Hypothalamus (tissue), 51 donors: ENCODE results near the gene RAI14.

ENCODE experiments used
- DNase-seq, 51 donors: peaks; one replicate each; lab custom pipeline; 2025; lab: John Stamatoyannopoulos, UW

Gene RAI14

DNA sequence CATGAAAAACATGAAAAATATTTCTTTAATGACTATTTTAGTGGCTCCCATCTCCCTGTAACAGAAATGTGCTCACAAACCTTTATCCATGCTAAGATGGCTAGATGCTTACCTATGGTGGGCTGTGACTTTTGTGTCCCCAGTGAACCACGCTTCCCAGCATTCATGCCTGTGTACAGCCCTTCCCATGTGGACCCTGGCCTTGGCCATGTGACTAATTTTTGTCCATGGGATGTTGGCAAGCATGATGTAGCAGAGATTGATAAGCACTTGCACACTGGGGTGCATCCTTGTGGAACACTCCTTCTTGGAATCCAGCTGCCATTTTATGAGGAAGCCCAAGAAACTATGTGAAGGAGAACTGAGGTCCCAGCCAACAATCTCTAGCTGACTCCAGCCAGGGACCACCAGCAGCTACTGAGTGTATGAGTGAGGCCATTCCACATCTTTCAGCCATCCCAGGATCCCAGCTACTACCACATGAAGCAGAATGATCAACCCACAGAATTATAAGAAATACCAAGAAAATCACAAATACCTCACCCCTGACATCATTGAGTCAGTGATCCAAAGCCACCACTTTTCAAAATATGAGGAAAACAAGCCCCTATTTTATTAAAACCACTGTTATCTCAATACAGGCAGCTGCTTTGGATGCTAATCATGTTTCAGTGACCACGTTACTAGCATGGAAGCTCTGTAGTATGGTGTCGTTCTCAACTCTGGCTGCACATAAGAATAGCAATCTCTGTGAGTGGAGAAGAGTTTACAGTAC lies 16.1 kb upstream of the RAI14 start:
- no peak for DNase-seq

DNA sequence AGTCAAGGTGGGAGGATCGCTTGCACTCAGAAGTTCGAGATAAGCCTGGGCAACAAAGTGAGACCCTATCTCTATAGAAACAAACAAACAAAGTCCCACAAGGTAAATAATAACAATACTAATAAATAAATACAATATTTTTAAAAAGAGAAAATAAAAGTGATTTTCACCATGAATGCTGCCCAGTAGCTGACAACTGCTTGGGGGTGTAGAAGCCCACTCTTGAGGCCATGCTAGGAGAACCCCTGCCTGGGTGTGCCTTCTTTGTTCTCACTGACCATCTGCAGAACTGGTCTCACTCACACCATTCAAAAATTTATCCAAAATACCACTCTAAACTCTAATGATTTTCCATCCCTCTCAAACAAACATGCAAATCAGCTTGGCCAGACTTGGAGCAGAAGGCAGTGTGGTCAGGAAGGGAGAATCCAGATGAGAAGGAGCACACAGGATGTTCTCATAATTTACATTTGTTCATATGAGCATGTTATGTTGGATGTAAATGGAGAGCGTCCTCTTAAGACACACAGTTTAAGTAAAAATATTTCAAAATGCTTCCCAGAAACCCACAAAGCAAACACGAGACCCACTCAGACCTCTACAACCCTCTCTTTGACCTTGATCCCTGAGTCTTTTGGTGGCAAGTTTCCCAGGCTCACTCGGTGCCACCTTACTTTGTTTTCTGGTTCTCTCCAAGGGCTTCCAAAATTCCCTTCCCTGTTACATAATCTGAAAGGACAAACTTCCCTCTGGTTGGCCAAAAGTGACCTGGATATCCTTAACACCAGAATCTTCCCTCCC lies 7.9 kb upstream of the RAI14 start:
- no peak for DNase-seq

DNA sequence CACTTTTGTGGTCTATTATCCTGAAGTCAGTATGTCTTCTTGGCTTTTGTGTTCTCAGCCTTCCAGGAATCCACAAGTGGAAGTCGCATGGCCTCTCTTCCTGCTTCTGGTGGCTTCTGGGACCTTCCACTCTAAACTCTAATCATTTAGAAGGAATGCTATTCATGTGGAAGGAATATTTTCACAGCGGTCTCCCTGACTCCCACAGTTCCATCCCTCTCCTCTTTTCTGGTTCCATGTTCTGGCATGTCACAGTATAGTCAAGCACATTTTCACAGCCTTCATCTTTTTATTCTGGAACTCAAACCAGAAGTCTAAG lies 7.3 kb upstream of the RAI14 start:
- DNase-seq: no peak

DNA sequence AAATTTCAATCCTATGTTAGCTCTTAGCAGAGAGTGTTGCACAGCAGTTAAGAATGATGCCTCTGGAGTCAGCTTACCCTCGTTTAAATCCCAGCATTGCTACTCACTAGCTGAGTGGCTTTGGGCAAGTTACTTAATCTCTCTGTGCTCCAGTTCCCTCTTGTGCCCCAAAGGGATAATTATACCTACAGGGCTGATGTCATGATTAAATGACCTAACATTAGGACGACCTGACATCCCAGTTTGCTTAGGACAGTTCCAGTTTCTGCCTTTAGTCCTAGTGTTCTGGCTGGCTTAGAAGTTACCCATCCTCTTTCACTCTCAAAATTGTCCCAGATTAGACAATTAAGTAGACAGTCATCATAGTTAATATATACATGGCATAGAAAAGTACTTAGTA lies 4.3 kb upstream of the RAI14 start:
- DNase-seq: no peak

DNA sequence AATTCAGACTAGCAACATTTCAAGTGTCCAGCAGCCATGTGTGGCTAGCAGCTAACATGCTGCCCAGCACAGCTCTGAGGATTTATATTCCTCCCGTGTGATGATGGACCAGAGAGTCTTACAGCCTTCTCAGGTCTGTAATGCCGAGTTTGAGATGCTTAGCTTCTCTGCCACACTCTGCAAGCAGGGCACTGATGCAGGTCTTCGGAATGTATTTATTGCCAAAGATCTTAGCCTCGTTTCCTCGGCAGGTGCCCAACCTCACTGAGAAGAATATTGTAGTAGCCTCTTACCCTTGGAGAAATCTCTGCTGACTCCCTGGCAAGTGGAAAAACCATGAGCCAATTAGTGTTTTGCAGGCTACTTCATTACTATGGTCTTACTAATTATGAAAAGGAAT lies 3.7 kb upstream of the RAI14 start:
- DNase-seq: peak in 1 of 51 donors; percentile 4

DNA sequence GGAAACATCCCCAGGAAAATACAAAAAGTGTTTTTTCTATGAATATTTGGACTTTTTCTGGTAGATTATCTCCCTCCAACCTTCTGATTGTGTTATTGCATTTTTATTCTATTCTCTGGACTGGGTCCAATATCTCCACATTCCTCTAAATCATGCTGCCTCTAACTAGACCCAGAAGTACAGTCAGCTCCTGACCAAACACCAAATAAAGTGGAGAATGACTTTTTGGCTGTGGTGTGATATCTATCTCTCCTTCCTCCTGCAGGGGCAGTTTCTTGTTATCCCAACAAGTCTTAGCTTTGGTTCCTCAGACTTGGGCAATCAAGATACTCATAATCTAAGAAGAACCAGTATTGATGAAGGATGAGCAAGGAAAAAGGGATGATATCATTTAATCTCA lies 3.2 kb upstream of the RAI14 start:
- no peak for DNase-seq

DNA sequence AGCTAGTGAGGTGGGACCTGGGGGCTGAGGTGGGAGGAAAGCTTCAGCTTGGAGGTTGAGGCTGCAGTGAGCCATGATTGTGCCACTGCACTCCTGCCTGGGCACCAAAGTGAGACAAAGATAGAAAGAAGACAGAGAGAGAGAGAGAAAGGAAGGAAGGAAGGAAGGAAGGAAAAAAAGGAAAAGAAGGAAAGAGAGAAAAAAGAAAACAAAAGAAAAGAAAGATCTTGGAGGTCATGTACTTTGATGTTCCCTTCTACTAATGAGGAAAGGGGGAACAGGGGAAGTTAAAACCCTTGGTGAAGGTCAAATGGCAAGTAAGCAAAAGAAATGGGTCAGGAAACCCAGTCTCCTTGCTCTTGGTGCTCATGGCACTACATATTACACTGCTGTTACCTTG lies 2.4 kb upstream of the RAI14 start:
- DNase-seq: no peak

DNA sequence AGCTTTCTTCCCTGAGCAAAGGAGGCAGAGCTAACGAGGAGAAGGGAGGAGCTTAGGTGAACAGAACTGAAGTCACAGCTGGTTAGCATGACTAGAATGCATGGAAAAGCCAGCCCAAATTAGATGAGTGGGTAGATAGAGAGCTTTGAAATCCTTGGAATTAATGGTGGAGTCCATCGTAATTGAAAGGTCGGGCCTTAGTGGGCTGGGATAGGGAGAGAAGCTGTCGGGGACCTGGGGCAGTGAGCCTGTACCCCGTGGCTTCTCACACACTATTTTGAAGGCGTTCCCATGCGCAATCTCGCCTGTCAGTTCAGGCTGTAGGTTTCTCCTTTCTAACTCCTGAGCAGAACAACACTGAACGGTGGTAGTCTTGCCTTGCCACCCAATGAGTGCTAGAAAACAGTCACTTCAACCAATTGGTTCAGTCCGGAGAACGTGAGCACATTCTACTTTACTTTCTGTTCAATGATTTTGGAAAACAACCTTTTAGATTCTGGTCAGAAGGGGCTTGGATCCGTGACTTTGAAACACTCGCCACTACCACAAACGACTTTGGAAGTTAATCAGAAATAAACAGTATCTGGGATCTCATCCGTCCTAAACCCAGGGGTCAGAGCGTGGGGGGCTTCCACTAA lies 655 bp upstream of the RAI14 start:
- DNase-seq: peak in 44 of 51 donors; percentile 3 to 81 (median 32)

DNA sequence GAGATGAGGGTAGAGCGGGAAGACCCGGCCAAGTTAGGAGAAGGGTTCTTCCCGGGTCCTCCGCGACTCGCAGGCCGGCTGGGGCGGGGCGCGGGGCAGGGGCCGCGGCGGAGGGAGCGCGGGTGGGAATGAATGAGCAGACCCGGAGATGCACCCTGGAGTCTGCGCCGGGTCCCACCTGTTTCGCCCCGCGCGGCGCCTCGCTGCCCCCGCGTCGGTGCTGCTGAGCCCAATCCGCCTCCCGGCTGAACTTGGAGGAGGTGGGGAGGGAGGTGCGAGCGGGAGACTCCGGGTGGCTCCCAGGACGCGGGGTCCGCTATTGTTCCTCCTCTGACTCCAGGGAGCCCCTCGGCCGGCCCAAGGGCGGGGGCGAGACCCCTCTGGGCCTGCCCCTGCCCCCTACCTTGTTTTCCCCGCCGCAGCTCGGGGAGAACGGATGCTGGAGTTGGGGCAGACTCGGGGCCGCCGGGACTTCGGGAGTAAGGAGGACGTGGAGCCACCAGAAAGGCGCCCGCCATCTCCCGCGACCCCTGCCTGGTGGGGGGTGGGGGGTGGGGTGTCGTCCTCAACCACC lies 659 bp downstream of the RAI14 start:
- DNase-seq: peak in 12 of 51 donors; percentile 11 to 50 (median 26)

DNA sequence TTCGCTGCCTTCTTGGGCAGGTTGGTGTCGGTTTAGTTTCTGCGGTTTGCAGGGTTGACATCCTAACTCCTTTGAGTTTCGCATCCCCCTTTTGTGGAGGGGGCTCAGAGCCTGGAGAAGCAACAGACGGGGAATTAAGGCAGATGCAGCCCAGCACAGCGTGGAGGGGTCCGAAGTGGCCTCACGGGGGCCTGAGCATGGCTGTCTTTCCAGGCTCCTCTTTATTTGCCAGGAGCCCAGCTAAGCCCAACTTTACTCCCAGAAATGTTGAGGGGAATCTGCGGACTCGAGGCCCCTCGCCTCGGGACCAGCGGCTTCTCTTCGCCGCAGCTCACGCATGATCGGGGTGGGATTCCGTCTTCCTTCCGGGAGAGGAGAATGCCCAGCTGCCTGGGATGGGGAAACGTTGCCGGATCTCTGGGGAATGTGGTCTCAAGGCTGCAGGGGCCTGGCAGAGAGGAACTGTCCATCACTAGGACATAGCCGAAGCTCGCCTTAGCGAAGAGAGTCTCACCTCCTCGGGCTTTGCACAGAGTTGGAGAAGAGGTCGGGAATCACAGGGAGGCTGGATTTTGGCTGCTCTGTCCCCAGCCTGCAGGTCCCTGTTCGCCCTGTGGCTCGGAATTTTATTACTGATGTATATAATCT lies 1.3 kb downstream of the RAI14 start:
- peak in 13 of 51 donors; percentile 2 to 44 (median 7) for DNase-seq

DNA sequence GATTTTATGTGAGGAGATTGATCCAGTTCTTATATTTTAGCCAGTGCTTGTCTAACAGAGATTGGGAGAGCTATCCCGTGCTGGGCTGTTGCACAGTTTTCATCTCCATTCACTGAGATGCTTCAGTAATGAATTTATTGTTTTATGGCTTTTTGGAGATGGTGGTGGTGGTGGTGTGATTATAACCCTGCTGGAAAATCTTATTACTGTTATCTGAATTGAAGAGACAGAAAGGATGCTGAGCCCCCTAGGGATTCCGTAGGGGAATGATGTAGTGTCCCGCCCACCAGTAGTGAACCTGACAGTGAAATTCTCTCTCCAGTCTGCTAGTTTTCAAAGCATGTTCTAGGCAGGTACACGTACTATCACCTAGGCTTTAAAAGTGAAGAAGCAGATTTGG lies 1.9 kb downstream of the RAI14 start:
- DNase-seq: peak in 1 of 51 donors; percentile 43

DNA sequence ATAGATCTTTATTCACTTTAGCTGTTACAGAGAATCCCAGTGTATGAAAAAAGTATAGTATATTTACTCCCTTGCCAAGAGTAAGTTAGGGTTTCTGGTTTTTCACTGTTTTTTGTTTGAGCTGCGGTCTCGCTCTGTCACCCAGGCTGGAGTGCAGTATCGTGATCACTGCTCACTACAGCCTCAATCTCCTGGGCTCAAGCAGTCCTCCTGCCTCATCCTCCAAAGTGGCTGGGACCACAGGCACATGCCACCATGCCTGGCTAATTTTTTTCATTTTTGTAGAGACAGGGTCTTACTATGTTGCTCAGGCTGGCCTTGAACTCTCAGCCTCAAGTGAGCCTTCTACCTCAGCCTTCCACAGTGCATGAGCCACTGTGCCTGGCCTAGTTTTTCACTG lies 3.0 kb downstream of the RAI14 start:
- DNase-seq: no peak

DNA sequence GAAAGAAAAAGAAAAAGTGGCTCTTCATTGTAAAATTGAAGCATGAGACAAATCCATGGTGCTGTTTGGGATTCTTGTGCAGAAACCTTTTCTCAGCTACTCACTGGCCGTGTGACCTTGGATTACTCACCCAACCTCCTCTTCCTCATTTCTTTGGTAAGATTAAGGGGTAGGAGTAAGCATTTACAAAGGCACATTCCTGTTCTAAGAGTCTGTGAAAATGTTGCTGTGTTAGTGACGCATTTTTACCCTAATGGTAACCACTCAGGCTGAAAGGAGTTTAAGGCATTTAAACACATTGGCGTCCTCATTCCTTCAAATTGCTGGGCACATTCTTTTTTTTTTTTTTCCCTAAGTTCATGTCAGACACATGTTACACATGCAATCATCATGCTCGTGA lies 4.3 kb downstream of the RAI14 start:
- no peak for DNase-seq

DNA sequence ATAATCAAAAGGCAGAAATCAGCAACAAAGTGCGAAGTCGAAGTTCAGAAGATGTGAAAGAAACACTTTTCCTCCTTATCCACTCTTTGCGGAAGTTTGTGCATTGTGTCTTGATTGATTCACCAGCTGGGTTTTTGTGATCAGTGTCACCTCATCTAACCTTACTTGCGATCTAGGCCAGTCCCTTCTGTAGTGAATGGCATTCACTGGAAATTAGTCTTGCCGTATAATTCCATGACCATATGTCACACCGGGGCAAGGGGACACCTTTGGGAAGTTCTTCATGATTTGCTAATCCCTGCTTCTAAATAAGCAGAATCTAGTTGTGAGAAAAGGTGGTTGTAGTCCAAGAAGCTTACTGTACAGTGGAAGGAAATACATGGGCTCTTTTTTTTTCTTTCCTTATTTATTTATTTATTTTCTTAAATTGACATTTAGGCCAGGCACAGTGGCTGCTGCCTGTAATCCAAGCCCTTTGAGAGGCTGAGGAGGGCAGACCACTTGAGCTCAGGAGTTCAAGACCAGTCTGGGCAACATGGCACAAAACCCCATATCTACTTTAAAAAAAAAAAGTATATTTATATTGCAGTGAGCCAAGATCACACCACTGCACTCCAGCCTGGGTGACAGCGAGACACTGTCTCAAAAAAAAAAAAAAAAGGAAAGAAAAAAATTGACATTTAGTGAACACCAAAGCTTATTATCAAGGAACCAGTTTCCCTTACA lies 7.8 kb downstream of the RAI14 start:
- no peak for DNase-seq

DNA sequence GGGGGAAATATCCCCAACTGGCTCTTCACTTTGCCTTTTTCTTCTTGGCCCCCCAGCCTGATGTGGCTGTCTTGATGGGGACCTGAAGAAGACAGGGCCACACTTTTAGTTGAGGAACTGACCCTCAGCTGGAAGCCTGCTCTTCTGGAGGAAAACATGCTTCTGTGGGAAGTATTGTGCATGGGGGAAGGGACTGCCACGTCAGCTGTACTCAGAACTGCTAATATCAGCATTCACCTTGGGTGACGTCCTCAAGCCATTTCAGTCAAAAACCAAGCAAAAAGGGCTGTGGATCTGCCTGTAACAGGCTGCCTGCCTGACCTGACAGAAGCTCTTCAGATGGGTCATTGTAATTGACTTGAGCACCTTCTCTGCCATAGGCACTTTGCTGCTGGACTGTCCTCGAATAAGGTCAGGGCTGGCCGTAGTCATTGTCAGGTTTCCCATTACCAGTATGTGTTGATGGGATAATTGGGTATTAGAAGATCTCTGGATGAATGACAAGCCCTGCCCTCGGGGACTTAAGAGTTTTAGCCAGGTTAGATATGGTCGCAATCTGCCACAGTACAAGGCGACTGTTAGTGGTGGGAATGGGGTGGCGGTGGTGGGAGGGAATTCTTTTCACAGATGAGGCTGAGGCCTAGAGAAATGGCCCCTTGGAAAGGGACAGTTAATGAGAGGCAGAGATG lies 10.4 kb downstream of the RAI14 start:
- DNase-seq: no peak

DNA sequence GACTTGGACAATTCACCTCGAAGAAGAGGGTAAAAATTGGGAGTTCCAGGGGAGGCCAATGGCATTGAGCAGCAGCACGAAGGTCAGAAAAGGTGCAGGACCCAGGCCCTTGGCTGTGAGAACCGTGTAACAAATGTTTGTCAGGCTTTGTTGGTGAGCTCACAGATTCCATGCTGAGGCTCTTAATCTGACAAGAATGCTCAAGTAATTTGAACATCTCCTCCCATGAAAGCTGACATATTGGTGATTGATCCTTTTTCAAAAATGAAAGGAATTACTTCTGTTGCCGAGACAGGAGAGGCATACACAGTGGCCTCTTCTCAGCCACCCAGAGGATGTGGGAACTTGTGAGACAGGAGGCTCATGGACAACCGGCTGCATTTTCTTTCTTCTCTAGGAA lies 11.6 kb downstream of the RAI14 start:
- DNase-seq: no peak

DNA sequence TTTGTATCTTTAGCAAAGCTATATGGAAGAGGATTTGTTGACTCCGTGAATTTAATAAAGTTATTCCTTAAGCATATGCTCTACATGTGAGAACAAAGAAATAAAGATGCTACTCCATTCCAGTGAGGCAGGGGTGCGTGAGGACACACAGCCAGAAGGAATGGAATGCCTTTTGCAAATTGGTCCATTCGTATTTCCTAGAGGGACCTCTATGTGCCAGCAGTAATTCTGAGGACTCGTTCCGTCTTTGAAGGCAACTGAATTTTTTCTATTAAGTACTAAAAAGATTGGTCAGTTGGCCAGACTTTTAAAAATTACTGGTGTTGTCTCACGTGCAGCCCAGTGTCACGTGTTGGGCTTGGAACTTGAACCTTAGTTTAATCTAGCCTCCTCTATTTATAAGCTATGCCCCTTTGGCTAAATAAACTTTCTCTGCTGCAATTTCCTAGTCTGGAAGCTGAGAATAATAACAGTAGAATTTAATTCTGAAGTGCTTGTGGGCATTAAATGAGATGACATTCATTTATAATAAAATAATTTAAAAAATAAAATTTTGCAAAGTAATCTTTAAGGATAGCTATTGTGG lies 13.9 kb downstream of the RAI14 start:
- no peak for DNase-seq

DNA sequence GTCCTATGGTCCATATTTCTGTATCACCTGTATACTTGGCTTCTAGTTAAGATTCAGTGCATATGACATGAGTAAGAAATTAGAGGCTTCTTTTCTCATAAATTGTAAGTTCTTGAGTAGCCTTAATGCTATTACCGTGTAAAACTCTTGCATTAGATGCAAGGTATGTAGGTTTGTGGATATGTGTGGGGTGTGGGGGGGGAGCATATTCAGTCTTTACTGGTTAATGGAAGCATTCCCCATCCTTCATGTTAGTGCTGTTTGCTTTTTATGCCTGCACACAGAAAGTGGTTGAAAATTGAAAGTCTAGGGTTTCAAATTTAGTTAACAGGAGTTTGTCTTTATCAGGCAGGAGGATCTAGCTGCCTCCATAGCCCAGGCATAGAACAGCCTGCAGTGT lies 16.1 kb downstream of the RAI14 start:
- no peak for DNase-seq

DNA sequence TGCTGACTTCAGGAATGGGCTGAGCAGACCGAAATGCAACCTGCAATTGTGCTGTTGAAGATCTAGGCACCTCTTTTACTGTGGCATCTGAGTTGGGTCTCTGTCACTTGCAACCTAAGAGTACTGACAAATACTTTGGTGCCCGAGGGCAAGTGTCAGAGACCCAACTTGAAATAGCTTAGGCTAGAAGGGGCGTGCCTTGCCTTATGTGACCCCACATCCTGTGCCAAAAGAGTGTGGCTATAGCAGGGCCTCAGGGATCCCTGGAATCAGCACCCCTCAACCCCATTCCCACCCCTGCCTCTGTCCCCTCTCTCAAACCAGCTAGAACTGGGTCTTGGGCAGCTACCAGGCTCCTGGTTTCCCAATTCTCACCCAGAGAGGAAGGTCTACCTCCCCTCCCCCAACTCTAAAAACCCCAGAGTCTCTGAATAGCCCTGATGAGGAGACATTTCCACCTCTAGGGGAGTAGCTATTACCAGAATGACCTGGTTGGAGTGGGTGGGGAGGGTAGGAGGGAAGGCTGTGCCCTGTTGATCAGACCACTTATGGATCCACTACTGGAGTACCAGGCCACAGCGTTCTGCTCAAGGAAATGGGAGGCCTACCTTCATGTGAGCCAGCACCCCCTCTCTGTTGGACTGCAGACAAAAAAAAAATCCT lies 17.5 kb downstream of the RAI14 start:
- no peak for DNase-seq
